BLaER1 (cell line): Measurements from ENCODE around the gene SPEF2.

Source experiments
- H3K27ac ChIP-seq: shearing (Covaris generic); formaldehyde crosslinking; 2 replicates; pipeline ENCODE4 v1.8.1; 2022
- H3K27me3 ChIP-seq: shearing (Covaris generic); formaldehyde crosslinking; 2 replicates; pipeline ENCODE4 v1.8.1; 2022
- H3K36me3 ChIP-seq: shearing (Covaris generic); formaldehyde crosslinking; 2 replicates; pipeline ENCODE4 v1.8.1; 2022
- H3K4me1 ChIP-seq: shearing (Covaris generic); formaldehyde crosslinking; 2 replicates; pipeline ENCODE4 v1.8.1; 2022
- H3K4me2 ChIP-seq: shearing (Covaris generic); formaldehyde crosslinking; 2 replicates; pipeline ENCODE4 v1.8.1; 2022
- H3K4me3 ChIP-seq: shearing (Covaris generic); formaldehyde crosslinking; 2 replicates; pipeline ENCODE4 v1.8.1; 2022
- H3K9ac ChIP-seq: shearing (Covaris generic); formaldehyde crosslinking; 2 replicates; pipeline ENCODE4 v1.8.1; 2022
- H3K9me3 ChIP-seq: shearing (Covaris generic); formaldehyde crosslinking; 2 replicates; pipeline ENCODE4 v1.8.1; 2022
- H4K20me1 ChIP-seq: shearing (Covaris generic); formaldehyde crosslinking; 2 replicates; pipeline ENCODE4 v1.8.1; 2022
- Cebpa-rat ChIP-seq: shearing (Covaris generic); IDR thresholded peaks from 2 replicates; pipeline ENCODE4 v1.8.1; 2022

Gene SPEF2

GRCh38 chr5:35823347-35824098, 205.9 kb downstream of the SPEF2 start:
- Histone ChIP-seq H3K9me3 (peaks cover 20% of the 10 kb centered on the region; the same call in 1 of the 2 replicates), H3K4me3 (no peak overlapping the region), H3K27ac (no peak overlapping the region), H4K20me1 (no peaks in the 10 kb centered on the region), H3K4me2 (no peak overlapping the region), H3K36me3 (no peaks in the 10 kb centered on the region), H3K4me1 (peaks cover 10% of the 10 kb centered on the region), H3K9ac (no peak overlapping the region), H3K27me3 (no peaks in the 10 kb centered on the region)
- no peak for TF ChIP-seq Cebpa-rat

GRCh38 chr5:35826056-35826455, 208.4 kb downstream of the SPEF2 start:
- no peak for TF ChIP-seq Cebpa-rat
- no peak overlapping the region for H3K4me2 ChIP-seq
- H3K9me3 ChIP-seq: peaks cover 14% of the 10 kb centered on the region; the same call in 1 of the 2 replicates
- no peak overlapping the region for H3K4me3 ChIP-seq
- no peaks in the 10 kb centered on the region for H3K27me3 ChIP-seq
- H4K20me1 ChIP-seq: no peaks in the 10 kb centered on the region
- peaks cover 1% of the 10 kb centered on the region for H3K4me1 ChIP-seq
- no peak overlapping the region for H3K9ac ChIP-seq
- H3K27ac ChIP-seq: no peak overlapping the region
- no peaks in the 10 kb centered on the region for H3K36me3 ChIP-seq

- no peaks in the 10 kb centered on the region for H3K36me3 ChIP-seq
- H3K9me3 ChIP-seq: peaks cover 10% of the 10 kb centered on the region; the same call in 1 of the 2 replicates
- H3K4me1 ChIP-seq: no peaks in the 10 kb centered on the region
- no peak overlapping the region for H3K9ac ChIP-seq
- H3K4me2 ChIP-seq: no peak overlapping the region
- H3K27ac ChIP-seq: no peak overlapping the region
- no peak for TF ChIP-seq Cebpa-rat
- H4K20me1 ChIP-seq: no peaks in the 10 kb centered on the region
- no peaks in the 10 kb centered on the region for H3K27me3 ChIP-seq
- no peak overlapping the region for H3K4me3 ChIP-seq
Observed at GRCh38 chr5:35826554-35826953, 208.9 kb downstream of the SPEF2 start.

DNA sequence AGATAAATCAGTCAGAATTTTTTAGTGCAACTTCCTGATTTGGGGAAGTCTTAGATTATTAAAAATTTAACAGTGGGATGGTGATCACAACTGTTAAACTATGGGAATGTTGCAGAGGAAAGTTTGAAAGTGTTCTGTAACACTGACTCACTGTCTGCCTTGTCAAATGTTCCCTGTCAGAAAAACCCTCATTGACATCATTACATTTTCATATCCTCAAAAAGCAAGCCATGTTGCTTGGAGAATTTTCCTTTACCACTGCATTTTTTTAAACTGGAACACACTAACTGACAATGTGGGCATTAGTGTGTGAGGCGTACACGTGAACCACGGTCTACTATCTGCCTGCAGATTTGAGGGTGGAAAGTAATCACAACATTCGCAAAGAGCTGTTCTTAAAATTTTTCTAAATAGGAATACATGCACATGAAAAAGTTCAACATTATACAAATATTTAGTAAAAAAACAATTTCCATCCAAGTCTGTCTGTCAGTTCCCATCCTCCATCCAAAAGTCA, 210.5 kb downstream of the SPEF2 start:
- no peak for TF ChIP-seq Cebpa-rat
- Histone ChIP-seq H3K27ac (no peak overlapping the region), H3K9ac (no peak overlapping the region), H4K20me1 (no peaks in the 10 kb centered on the region), H3K4me3 (no peak overlapping the region), H3K4me1 (no peaks in the 10 kb centered on the region), H3K9me3 (peaks cover 10% of the 10 kb centered on the region; the same call in 1 of the 2 replicates), H3K4me2 (no peak overlapping the region), H3K27me3 (no peaks in the 10 kb centered on the region), H3K36me3 (no peaks in the 10 kb centered on the region)

GRCh38 chr5:35830587-35830986, 212.9 kb downstream of the SPEF2 start:
- TF ChIP-seq Cebpa-rat: no peak
- Histone ChIP-seq H3K4me3 (no peak overlapping the region), H3K27ac (no peak overlapping the region)

DNA sequence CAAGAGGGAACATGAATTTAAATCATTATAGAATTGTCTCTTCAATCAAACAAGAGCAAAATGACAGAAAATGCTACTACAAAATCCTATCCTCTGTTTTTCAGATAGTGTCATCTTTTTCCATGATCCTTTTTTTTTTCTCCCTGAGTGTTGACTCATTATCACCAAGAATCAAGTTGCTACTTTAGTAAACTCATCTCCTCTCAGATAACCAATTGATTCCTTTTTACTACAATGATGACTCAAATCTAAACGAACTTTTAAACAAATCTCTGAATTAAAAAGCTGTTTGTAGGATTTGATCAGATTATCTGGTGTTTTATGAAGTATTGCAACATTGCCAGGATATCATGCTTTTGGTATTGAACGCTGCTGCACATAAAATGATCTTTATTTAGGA, 215.1 kb downstream of the SPEF2 start:
- Histone ChIP-seq H3K27me3 (no peaks in the 10 kb centered on the region), H3K9ac (no peak overlapping the region), H3K4me1 (no peaks in the 10 kb centered on the region), H3K4me3 (no peak overlapping the region), H3K36me3 (no peaks in the 10 kb centered on the region), H4K20me1 (no peaks in the 10 kb centered on the region), H3K27ac (no peak overlapping the region), H3K9me3 (no peaks in the 10 kb centered on the region), H3K4me2 (no peak overlapping the region)
- no peak for TF ChIP-seq Cebpa-rat

More at GRCh38 chr5:35830587-35830986, 212.9 kb downstream of the SPEF2 start:
- no peak overlapping the region for H3K4me2 ChIP-seq
- H3K36me3 ChIP-seq: no peaks in the 10 kb centered on the region
- no peaks in the 10 kb centered on the region for H3K9me3 ChIP-seq
- no peaks in the 10 kb centered on the region for H4K20me1 ChIP-seq
- H3K9ac ChIP-seq: no peak overlapping the region
- no peaks in the 10 kb centered on the region for H3K27me3 ChIP-seq
- no peaks in the 10 kb centered on the region for H3K4me1 ChIP-seq

- H4K20me1 ChIP-seq: no peaks in the 10 kb centered on the region
- no peak overlapping the region for H3K27ac ChIP-seq
- no peaks in the 10 kb centered on the region for H3K27me3 ChIP-seq
- no peaks in the 10 kb centered on the region for H3K9me3 ChIP-seq
- H3K4me3 ChIP-seq: no peak overlapping the region
- H3K9ac ChIP-seq: no peak overlapping the region
- no peak for TF ChIP-seq Cebpa-rat
- H3K4me1 ChIP-seq: no peaks in the 10 kb centered on the region
- H3K36me3 ChIP-seq: no peaks in the 10 kb centered on the region
- H3K4me2 ChIP-seq: no peak overlapping the region
Observed at GRCh38 chr5:35833224-35833623, 215.6 kb downstream of the SPEF2 start.

GRCh38 chr5:35835796-35836742, 218.4 kb downstream of the SPEF2 start:
- Histone ChIP-seq H3K36me3 (no peaks in the 10 kb centered on the region), H3K4me2 (no peak overlapping the region), H3K4me3 (no peak overlapping the region), H4K20me1 (no peaks in the 10 kb centered on the region), H3K27ac (no peak overlapping the region), H3K9me3 (no peaks in the 10 kb centered on the region; the same call in 1 of the 2 replicates), H3K4me1 (no peaks in the 10 kb centered on the region), H3K9ac (no peak overlapping the region), H3K27me3 (no peaks in the 10 kb centered on the region)
- TF ChIP-seq Cebpa-rat: no peak

DNA sequence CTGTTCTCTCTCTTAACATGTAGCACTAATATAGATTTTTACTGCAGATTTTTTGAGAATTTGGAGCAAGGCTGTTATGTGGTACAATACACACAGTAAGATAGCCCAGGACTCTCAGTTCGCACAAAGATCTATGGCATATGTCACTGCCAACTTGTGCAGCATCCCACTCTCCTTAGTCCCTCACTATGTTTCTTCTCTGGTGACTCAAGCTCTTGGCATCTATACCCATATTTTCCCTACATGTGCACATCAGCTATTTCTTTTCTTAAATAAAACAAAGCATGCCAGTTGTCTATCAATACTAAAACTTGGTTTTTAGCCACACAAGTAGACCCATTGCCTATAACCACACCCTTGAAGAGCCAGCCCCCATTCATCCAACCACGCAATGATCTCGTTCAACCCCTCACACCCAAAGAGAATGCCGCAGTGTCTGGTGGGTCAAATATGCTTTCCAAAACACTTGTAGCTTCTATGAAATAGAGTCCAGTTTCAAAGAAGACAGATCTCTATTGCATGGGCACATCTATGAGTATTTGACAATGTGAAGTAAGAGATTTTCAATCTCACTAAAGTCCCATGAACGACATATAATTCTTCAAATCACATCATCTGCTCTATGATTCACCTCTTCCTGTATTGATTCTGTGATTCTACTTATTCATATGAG, 220.8 kb downstream of the SPEF2 start:
- Histone ChIP-seq H3K9ac (no peak overlapping the region), H3K36me3 (no peaks in the 10 kb centered on the region), H3K4me1 (no peaks in the 10 kb centered on the region), H3K9me3 (peaks cover 8% of the 10 kb centered on the region; the same call in 1 of the 2 replicates), H3K27me3 (no peaks in the 10 kb centered on the region), H3K4me2 (no peak overlapping the region), H3K4me3 (no peak overlapping the region), H4K20me1 (no peaks in the 10 kb centered on the region), H3K27ac (no peak overlapping the region)
- no peak for TF ChIP-seq Cebpa-rat
